ENCODE data around the gene INTS4. TPM values are rescaled to one million over a fixed set of nuclear protein-coding genes. Genes with fewer than 3 reads are reported as not detected.
"Not testable (repeated sequence)": the region's sequence is repeated elsewhere in the genome, so short reads cannot be mapped to it uniquely, and the experiment has no call there.

INTS4 gene
- polyA plus RNA-seq, 1 donor, result 30.3 TPM

GRCh38 chr11:78022397-78023396 lies 28.2 kb upstream of the INTS4 start, which contains the start of gene KCTD14:
TSS of gene KCTD14 (minus strand) at chr11:78023276. CDS start at chr11:78023249, 27 bp downstream.
- Histone ChIP-seq H3K36me3 (ENCODE audit: control insufficient read depth, insufficient read depth, low read length) (no peaks in the 10 kb centered on the region), H3K27me3 (ENCODE audit: control insufficient read depth, insufficient read depth, low read length) (no peaks in the 10 kb centered on the region), H3K9me3 (ENCODE audit: control insufficient read depth, low read depth, low read length) (no peaks in the 10 kb centered on the region), H3K27ac (ENCODE audit: low read length) (no peak within 1 kb of the TSS), H3K4me1 (ENCODE audit: control insufficient read depth, insufficient read depth, low read length) (no peaks in the 10 kb centered on the region), H3K4me3 (ENCODE audit: low read length) (peak within 1 kb of the TSS; percentile 43)
- WGBS (ENCODE audit: insufficient coverage, low lambda C conversion rate), result 2% methylated on average over 8 of the region's 37 CpGs
- DNase-seq, result peak; percentile 9 to 60

GRCh38 chr11:78021611-78022010 lies 27.1 kb upstream of the INTS4 start:
- H3K27me3 ChIP-seq (ENCODE audit: control insufficient read depth, insufficient read depth, low read length), result no peaks in the 10 kb centered on the region
- no peaks in the 10 kb centered on the region for H3K36me3 ChIP-seq (ENCODE audit: control insufficient read depth, insufficient read depth, low read length)
- 100% methylated on average over 1 of the region's 6 CpGs for WGBS (ENCODE audit: insufficient coverage, low lambda C conversion rate)
- no peak overlapping the region for H3K27ac ChIP-seq (ENCODE audit: low read length)
- H3K9me3 ChIP-seq (ENCODE audit: control insufficient read depth, low read depth, low read length), result no peaks in the 10 kb centered on the region
- no peak for DNase-seq
- no peak overlapping the region for H3K4me3 ChIP-seq (ENCODE audit: low read length)
- H3K4me1 ChIP-seq (ENCODE audit: control insufficient read depth, insufficient read depth, low read length), result no peaks in the 10 kb centered on the region

GRCh38 chr11:78020246-78020645 lies 25.8 kb upstream of the INTS4 start:
- Histone ChIP-seq H3K4me3 (ENCODE audit: low read length) (no peak overlapping the region), H3K9me3 (ENCODE audit: control insufficient read depth, low read depth, low read length) (no peaks in the 10 kb centered on the region), H3K4me1 (ENCODE audit: control insufficient read depth, insufficient read depth, low read length) (no peaks in the 10 kb centered on the region), H3K27ac (ENCODE audit: low read length) (no peak overlapping the region), H3K27me3 (ENCODE audit: control insufficient read depth, insufficient read depth, low read length) (no peaks in the 10 kb centered on the region), H3K36me3 (ENCODE audit: control insufficient read depth, insufficient read depth, low read length) (no peaks in the 10 kb centered on the region)
- no CpG with 5 or more reads among the region's 3 CpGs for WGBS (ENCODE audit: insufficient coverage, low lambda C conversion rate)
- DNase-seq, result no peak

GRCh38 chr11:78019808-78020207 lies 25.3 kb upstream of the INTS4 start:
- no peak overlapping the region for H3K27ac ChIP-seq (ENCODE audit: low read length)
- DNase-seq, result no peak
- H3K9me3 ChIP-seq (ENCODE audit: control insufficient read depth, low read depth, low read length), result no peaks in the 10 kb centered on the region
- no peak overlapping the region for H3K4me3 ChIP-seq (ENCODE audit: low read length)
- H3K36me3 ChIP-seq (ENCODE audit: control insufficient read depth, insufficient read depth, low read length), result no peaks in the 10 kb centered on the region
- H3K27me3 ChIP-seq (ENCODE audit: control insufficient read depth, insufficient read depth, low read length), result no peaks in the 10 kb centered on the region
- 61% methylated on average over 2 of the region's 4 CpGs for WGBS (ENCODE audit: insufficient coverage, low lambda C conversion rate)
- H3K4me1 ChIP-seq (ENCODE audit: control insufficient read depth, insufficient read depth, low read length), result no peaks in the 10 kb centered on the region

- no CpG with 5 or more reads among the region's 1 CpG for WGBS (ENCODE audit: insufficient coverage, low lambda C conversion rate)
- H3K27ac ChIP-seq (ENCODE audit: low read length), result no peak overlapping the region
- no peaks in the 10 kb centered on the region for H3K27me3 ChIP-seq (ENCODE audit: control insufficient read depth, insufficient read depth, low read length)
- H3K36me3 ChIP-seq (ENCODE audit: control insufficient read depth, insufficient read depth, low read length), result no peaks in the 10 kb centered on the region
- no peaks in the 10 kb centered on the region for H3K4me1 ChIP-seq (ENCODE audit: control insufficient read depth, insufficient read depth, low read length)
- no peak for DNase-seq
- H3K4me3 ChIP-seq (ENCODE audit: low read length), result no peak overlapping the region
- H3K9me3 ChIP-seq (ENCODE audit: control insufficient read depth, low read depth, low read length), result no peaks in the 10 kb centered on the region
Observed at GRCh38 chr11:78015878-78016277, 21.4 kb upstream of the INTS4 start.

- H3K4me1 ChIP-seq (ENCODE audit: control insufficient read depth, insufficient read depth, low read length); H3K36me3 ChIP-seq (ENCODE audit: control insufficient read depth, insufficient read depth, low read length); H3K27me3 ChIP-seq (ENCODE audit: control insufficient read depth, insufficient read depth, low read length); H3K9me3 ChIP-seq (ENCODE audit: control insufficient read depth, low read depth, low read length); H3K27ac ChIP-seq (ENCODE audit: low read length); H3K4me3 ChIP-seq (ENCODE audit: low read length); DNase-seq: not testable (repeated sequence)
- no CpG with 5 or more reads among the region's 6 CpGs for WGBS (ENCODE audit: insufficient coverage, low lambda C conversion rate)
Observed at GRCh38 chr11:78014937-78015520, 20.6 kb upstream of the INTS4 start.

GRCh38 chr11:78011301-78011700 lies 16.8 kb upstream of the INTS4 start:
- Histone ChIP-seq H3K27me3 (ENCODE audit: control insufficient read depth, insufficient read depth, low read length) (no peaks in the 10 kb centered on the region), H3K27ac (ENCODE audit: low read length) (no peak overlapping the region), H3K4me1 (ENCODE audit: control insufficient read depth, insufficient read depth, low read length) (no peaks in the 10 kb centered on the region), H3K36me3 (ENCODE audit: control insufficient read depth, insufficient read depth, low read length) (no peaks in the 10 kb centered on the region), H3K4me3 (ENCODE audit: low read length) (no peak overlapping the region), H3K9me3 (ENCODE audit: control insufficient read depth, low read depth, low read length) (no peaks in the 10 kb centered on the region)
- DNase-seq, result no peak
- no CpG with 5 or more reads among the region's 2 CpGs for WGBS (ENCODE audit: insufficient coverage, low lambda C conversion rate)

- no peak overlapping the region for H3K27ac ChIP-seq (ENCODE audit: low read length)
- H3K4me3 ChIP-seq (ENCODE audit: low read length), result no peak overlapping the region
- 67% methylated on average over 1 of the region's 6 CpGs for WGBS (ENCODE audit: insufficient coverage, low lambda C conversion rate)
- H3K36me3 ChIP-seq (ENCODE audit: control insufficient read depth, insufficient read depth, low read length), result no peaks in the 10 kb centered on the region
- no peaks in the 10 kb centered on the region for H3K9me3 ChIP-seq (ENCODE audit: control insufficient read depth, low read depth, low read length)
- H3K4me1 ChIP-seq (ENCODE audit: control insufficient read depth, insufficient read depth, low read length), result no peaks in the 10 kb centered on the region
- no peaks in the 10 kb centered on the region for H3K27me3 ChIP-seq (ENCODE audit: control insufficient read depth, insufficient read depth, low read length)
- no peak for DNase-seq
Observed at GRCh38 chr11:78010755-78011154, 16.3 kb upstream of the INTS4 start.

GRCh38 chr11:78010304-78010703 lies 15.8 kb upstream of the INTS4 start:
- no peaks in the 10 kb centered on the region for H3K27me3 ChIP-seq (ENCODE audit: control insufficient read depth, insufficient read depth, low read length)
- H3K27ac ChIP-seq (ENCODE audit: low read length), result no peak overlapping the region
- no peaks in the 10 kb centered on the region for H3K4me1 ChIP-seq (ENCODE audit: control insufficient read depth, insufficient read depth, low read length)
- WGBS (ENCODE audit: insufficient coverage, low lambda C conversion rate), result no CpG with 5 or more reads among the region's 1 CpG
- DNase-seq, result no peak
- no peaks in the 10 kb centered on the region for H3K36me3 ChIP-seq (ENCODE audit: control insufficient read depth, insufficient read depth, low read length)
- no peak overlapping the region for H3K4me3 ChIP-seq (ENCODE audit: low read length)
- H3K9me3 ChIP-seq (ENCODE audit: control insufficient read depth, low read depth, low read length), result no peaks in the 10 kb centered on the region

- no peak for DNase-seq
- no CpG with 5 or more reads among the region's 2 CpGs for WGBS (ENCODE audit: insufficient coverage, low lambda C conversion rate)
- Histone ChIP-seq H3K4me1 (ENCODE audit: control insufficient read depth, insufficient read depth, low read length) (no peaks in the 10 kb centered on the region), H3K27me3 (ENCODE audit: control insufficient read depth, insufficient read depth, low read length) (no peaks in the 10 kb centered on the region), H3K36me3 (ENCODE audit: control insufficient read depth, insufficient read depth, low read length) (no peaks in the 10 kb centered on the region), H3K9me3 (ENCODE audit: control insufficient read depth, low read depth, low read length) (no peaks in the 10 kb centered on the region), H3K27ac (ENCODE audit: low read length) (no peak overlapping the region), H3K4me3 (ENCODE audit: low read length) (no peak overlapping the region)
Observed at GRCh38 chr11:78009062-78009461, 14.6 kb upstream of the INTS4 start.
